ENCODE results near the gene CNR2.
"Not testable (repeated sequence)": the region's sequence is repeated elsewhere in the genome, so short reads cannot be mapped to it uniquely, and the experiment has no call there.

CNR2 gene

DNA sequence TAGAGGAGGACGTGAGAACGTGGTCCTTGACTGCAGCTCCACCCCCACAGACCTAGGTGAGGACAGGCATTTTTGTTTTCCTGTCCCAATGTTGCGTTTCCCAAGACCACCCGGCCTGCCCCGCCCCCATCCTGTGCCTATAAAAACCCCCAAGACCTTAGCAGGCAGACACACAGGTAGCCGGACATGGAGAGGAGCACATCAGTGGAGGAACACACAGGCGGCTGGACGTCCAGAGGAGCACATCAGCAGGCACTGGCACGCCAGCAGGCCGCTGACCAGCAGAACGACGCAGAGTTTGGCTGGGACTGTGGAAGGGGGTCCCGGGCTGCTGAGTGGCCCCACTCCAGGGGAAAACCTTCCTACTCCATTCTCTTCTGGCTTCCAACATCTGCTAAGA is 75.3 kb downstream of the CNR2 start:
- DNase-seq: no peak

DNA sequence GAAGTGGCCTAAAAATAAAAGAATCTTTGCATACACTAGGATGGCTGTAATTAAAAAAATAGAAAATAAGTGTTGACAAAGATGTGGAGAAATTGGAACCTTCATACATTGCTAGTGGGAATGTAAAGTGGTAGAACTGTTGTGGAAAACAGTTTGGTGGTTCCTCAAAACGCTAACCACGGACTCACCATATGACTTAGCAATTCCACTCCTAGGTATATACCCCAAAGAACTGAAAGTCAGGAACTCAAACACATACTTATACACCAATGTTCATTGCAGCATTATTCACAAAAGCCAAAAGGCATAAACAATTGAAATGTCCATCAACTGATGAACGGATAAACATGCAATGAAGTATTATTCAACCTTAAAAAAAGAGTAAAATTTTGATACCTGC is 77.1 kb downstream of the CNR2 start:
- no peak for DNase-seq

DNA sequence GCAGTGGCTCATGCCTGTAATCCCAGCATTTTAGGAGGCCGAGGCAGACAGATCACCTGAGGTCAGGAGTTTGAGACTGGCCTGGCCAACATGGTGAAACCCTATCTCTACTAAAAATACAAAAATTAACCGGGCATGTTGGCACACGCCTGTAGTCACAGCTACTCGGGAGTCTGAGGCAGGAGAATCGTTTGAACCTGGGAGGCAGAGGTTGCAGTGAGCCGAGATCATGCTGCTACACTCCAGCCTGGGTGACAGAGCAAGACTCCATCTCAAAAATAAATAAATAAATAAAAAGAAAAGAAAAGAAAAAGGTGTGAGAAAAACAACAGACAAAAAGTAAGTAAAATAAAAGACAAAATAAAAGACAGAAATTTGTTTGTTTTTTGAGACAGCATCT is 79.0 kb downstream of the CNR2 start:
- not testable (repeated sequence) for DNase-seq

DNA sequence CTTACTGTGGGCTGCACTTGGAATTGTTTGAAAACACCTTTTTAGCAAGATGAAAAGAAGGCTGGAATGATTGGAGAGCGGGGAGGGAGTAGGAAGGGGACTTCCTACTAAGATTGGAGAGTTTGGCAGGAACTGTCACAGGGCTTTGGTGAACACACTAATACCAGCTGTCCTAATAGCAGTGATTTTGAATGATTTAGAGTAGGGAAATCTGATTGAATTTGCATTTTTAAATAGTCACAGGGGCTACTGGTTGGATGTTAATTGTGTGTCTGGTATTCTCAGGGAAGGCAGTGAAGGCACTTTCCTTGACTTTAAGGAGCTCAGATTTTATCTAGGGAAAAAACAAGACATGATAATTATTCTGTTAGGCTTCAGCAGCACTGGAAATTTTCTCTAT is 85.4 kb downstream of the CNR2 start:
- DNase-seq: no peak

DNA sequence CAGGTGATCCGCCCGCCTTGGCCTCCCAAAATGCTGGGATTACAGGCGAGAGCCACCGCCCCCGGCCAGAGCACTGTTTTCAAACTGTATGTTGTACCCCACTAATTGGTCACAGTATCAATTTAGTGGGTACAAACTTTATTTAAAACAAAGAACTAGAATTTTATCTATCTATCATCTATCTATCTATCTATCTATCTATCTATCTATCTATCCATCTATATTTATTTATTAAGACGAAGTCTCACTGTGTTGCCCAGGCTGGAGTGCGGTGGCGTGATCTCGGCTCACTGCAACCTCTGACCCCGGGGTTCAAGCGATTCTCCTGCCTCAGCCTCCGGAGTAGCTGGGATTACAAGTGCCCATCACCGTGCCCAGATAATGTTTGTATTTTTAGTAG is 86.6 kb downstream of the CNR2 start:
- DNase-seq: not testable (repeated sequence)

DNA sequence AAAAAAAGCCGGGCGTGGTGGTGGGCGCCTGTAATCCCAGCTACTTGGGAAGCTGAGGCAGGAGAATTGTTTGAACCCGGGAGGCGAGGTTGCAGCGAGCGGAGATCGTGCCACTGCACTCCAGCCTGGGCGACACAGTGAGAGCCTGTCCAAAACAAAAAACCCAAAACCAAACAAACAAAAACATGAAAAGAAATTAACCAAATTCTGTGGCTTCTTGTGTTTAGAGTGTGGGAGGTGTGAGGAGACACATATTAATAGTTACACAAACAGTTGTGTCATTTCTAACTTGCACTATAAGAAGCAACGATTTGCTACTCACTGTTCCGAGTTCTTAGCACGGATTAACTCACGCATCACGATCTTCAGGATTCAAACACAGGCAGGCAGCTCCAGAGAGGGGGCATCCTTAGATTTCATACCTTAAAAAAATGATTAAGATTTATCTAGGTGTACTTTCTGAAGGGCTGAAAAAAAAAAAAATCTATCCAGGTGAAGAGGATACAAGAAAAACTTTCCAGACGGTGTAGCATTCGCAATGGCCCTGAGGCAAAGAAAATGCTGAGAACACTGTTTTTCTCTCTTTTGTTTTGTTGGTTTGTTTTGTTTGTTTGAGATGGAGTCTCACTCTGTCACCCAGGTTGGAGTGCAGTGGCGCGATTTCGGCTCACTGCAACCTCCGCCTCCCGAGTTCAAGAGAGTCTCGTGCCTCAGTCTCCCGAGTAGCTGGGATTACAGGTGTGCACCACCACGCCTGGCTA is 87.2 kb downstream of the CNR2 start:
- DNase-seq: peak in 1 of 56 donors; percentile 40

DNA sequence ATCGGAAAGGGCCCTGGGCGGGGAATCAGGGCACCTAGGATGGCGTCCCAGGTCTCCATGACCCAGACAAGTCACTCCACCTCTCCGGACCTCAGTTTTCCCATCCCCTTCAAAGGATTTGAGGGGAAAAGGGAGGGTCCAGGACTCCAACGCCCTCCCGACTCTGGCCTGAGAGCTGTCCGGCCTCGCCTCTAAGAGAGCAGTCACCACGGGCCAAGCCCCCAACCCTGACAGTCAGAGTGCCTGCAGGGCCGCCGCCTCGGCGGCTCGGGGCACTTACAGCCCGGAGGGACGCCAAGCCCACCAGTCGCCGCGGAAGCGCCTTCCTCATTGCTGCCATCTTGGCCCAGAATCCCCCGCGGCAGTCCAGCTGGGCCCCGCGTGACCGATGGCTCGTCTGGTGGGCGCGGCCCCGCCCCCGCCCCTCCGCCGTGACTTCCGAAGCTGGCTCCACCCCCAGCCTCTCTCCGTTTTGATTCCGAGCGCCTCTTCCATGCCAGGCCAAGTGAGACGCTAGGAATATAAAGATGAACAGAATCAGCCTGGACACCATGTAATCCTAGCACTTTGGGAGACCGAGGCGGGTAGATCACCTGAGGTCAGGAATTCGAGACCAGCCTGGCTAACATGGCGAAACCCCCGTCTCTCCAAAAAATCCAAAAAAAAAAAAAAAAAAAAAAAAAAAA is 87.9 kb downstream of the CNR2 start, which contains the start of gene HMGCL:
HMGCL (minus strand) TSS at position 354 of the 686 bp plus-strand sequence; CDS start at position 340, 14 bp downstream.
- DNase-seq: peak in 55 of 56 donors; percentile 20 to 95 (median 84)

DNA sequence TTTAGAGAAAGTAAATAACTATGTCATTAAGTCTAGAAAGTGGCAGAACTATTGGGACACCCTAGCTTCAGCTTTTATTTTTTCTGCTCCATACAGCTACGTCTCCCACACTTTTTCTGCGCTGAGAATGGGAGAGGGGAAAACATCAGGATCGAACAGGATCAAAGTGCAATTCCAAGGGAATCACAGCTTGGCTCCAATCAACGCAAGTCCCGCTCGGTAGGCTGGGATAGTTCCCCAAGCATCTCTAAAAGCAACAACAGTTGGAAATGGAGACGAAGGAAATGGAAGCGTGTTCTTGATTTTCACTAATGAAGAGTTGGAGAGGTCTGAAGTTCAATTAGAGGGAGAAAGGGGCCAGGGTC is 88.5 kb downstream of the CNR2 start:
- DNase-seq: no peak

DNA sequence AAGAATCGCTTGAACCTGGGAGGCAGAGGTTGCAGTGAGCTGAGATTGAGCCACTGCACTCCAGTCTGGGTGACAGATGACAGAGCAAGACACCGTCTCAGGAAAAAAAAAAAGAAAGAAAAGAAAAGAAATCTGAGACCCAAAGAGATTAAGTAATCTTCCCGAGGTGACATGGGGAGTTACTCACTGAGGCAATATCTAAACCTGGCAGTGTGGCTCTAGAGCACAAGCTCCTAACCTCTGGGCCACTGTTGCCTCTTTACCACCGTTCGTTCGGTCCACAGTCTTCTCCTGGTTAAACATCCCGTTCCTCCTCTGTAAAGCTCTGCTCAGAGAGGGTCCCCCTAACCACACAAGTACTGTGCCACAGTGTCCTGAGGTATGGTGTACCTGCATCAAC is 89.4 kb downstream of the CNR2 start:
- no peak for DNase-seq
